ENCODE measurements around the gene CPSF4L.

The CPSF4L gene

GRCh38 chr17:73232587-73233373 is 28.9 kb downstream of the CPSF4L start:
- no peak for DNase-seq (ENCODE audit: low read depth, low spot score)

GRCh38 chr17:73231841-73232586 is 29.7 kb downstream of the CPSF4L start:
- DNase-seq (ENCODE audit: low read depth, low spot score), result peak; percentile 63

GRCh38 chr17:73231395-73231794 is 30.3 kb downstream of the CPSF4L start:
- no peak for DNase-seq (ENCODE audit: low read depth, low spot score)

GRCh38 chr17:73230088-73230487 is 31.6 kb downstream of the CPSF4L start:
- no peak for DNase-seq (ENCODE audit: low read depth, low spot score)

- no peak for DNase-seq (ENCODE audit: low read depth, low spot score)
These were observed 32.9 kb downstream of the CPSF4L start for GRCh38 chr17:73228748-73229236.

GRCh38 chr17:73227944-73228343 is 33.7 kb downstream of the CPSF4L start:
- DNase-seq (ENCODE audit: low read depth, low spot score), result no peak

GRCh38 chr17:73227379-73227778 is 34.3 kb downstream of the CPSF4L start:
- no peak for DNase-seq (ENCODE audit: low read depth, low spot score)

GRCh38 chr17:73226556-73227172 is 35.0 kb downstream of the CPSF4L start:
- DNase-seq (ENCODE audit: low read depth, low spot score), result no peak

GRCh38 chr17:73224663-73225305 is 36.9 kb downstream of the CPSF4L start:
- no peak for DNase-seq (ENCODE audit: low read depth, low spot score)

- no peak for DNase-seq (ENCODE audit: low read depth, low spot score)
These were observed 37.4 kb downstream of the CPSF4L start for GRCh38 chr17:73224237-73224636.

- no peak for DNase-seq (ENCODE audit: low read depth, low spot score)
These were observed 38.0 kb downstream of the CPSF4L start for GRCh38 chr17:73223626-73224230.

GRCh38 chr17:73215447-73215846 is 46.2 kb downstream of the CPSF4L start:
- DNase-seq (ENCODE audit: low read depth, low spot score), result no peak

GRCh38 chr17:73214851-73215250 is 46.8 kb downstream of the CPSF4L start:
- no peak for DNase-seq (ENCODE audit: low read depth, low spot score)

GRCh38 chr17:73214008-73214407 is 47.7 kb downstream of the CPSF4L start:
- no peak for DNase-seq (ENCODE audit: low read depth, low spot score)

- DNase-seq (ENCODE audit: low read depth, low spot score), result no peak
These were observed 49.9 kb downstream of the CPSF4L start for GRCh38 chr17:73211745-73212144.

- DNase-seq (ENCODE audit: low read depth, low spot score), result no peak
These were observed 51.5 kb downstream of the CPSF4L start for GRCh38 chr17:73210002-73210678.

GRCh38 chr17:73209436-73209835 is 52.2 kb downstream of the CPSF4L start:
- DNase-seq (ENCODE audit: low read depth, low spot score), result no peak

GRCh38 chr17:73208139-73208827 is 53.4 kb downstream of the CPSF4L start:
- no peak for DNase-seq (ENCODE audit: low read depth, low spot score)

- no peak for DNase-seq (ENCODE audit: low read depth, low spot score)
These were observed 56.2 kb downstream of the CPSF4L start for GRCh38 chr17:73205459-73205961.

Data from iPS DF 19.7 (cell line).